NCI-H524 (cell line): ENCODE data around the gene SDHA.
"Not testable (repeated sequence)": the region's sequence is repeated elsewhere in the genome, so short reads cannot be mapped to it uniquely, and the experiment has no call there.

Source experiments
- DNase-seq, 2 experiments: peaks; one replicate each; lab custom pipeline; 2025; lab: John Stamatoyannopoulos, UW

Gene SDHA

GRCh38 chr5:300691-301435, 82.7 kb downstream of the SDHA start:
- not testable (repeated sequence) for DNase-seq

GRCh38 chr5:302416-302815, 84.3 kb downstream of the SDHA start:
- not testable (repeated sequence) for DNase-seq

- no peak for DNase-seq
These were observed 84.8 kb downstream of the SDHA start for GRCh38 chr5:302966-303365.

- DNase-seq = not testable (repeated sequence)
These were observed 85.6 kb downstream of the SDHA start for GRCh38 chr5:303741-304140.

- no peak for DNase-seq
These were observed 86.9 kb downstream of the SDHA start for GRCh38 chr5:305050-305449.

- no peak for DNase-seq
These were observed 87.3 kb downstream of the SDHA start for GRCh38 chr5:305459-305858.

- DNase-seq = no peak
These were observed 88.1 kb downstream of the SDHA start for GRCh38 chr5:306011-306805.
